NCI-H1048 (cell line): Measurements from ENCODE around the gene CPB2.

ENCODE experiments used
- DNase-seq: peaks from one replicate; lab custom pipeline; 2025; lab: John Stamatoyannopoulos, UW

Gene CPB2

DNA sequence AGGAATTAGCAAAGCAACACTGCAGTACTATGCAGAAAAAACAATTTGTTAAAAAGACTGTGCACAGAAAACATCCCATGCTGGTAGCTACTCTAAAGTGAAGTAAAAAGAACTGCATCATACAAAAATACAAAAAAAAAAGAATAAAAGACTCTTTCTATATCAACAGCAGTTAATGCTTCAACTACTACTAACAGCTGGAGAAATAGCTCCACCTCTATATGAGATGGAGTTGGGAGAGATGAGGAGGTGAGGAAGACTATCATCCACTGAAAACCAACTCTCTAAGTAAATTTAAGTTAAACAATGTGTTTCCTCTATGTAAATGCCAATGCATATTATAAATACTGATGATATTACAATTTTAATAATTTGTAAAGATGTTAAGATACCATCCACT lies 54.1 kb downstream of the CPB2 start:
- no peak for DNase-seq

DNA sequence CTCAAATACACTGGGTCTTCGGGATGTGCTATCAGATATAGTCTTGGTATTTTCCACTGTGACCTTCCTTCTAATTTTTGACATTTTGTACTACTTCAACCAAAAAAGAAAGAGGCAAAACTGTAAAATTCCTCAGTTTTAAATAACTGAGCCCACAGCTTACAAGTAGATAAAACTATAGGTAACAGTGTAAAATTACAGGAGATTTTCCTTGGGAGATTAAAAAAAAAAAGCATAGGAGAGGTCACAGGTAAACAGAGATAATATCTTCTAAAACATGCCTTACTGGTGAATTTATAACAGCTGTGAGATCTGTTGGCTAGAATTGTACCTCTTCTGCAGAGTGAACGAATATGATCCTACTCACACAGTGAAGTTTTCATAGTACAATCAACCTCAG lies 59.4 kb downstream of the CPB2 start:
- no peak for DNase-seq

DNA sequence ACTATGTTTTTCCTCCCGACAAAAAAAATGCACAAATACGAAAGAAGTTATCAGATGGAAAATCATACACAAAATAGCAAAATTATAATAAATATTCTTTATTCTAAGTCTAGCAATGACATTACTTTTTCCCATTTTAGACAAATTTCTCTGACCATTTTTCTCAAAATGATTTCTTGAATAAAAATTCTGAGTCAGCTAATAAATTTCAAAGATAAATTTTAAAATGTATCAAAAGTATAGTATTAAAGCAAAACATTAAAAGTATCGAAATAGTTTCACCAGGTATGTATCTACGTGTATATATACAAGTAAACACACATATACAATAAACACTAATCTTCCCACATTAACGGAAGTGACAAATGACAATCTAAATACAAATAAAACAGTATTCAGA lies 61.2 kb downstream of the CPB2 start:
- no peak for DNase-seq

DNA sequence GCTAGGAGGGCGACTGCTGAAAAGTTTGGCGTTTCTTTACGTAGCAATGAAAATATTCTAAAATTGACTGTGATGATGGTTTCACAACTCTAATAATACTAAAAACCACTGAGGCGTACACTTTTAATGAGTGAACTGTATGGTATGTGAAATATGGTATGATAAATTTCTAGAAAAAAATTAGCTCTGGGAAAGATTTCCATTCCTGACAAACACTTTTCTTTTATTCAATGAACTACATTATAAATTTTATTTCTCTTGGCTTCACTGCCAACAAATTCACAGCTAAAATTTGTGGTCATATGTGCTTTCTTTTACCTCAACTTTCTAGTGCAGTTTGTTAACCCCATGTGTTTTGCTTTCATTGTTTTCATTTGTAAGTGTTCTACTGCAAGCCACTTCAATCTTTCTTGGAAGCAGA lies 63.4 kb downstream of the CPB2 start:
- DNase-seq, result no peak

DNA sequence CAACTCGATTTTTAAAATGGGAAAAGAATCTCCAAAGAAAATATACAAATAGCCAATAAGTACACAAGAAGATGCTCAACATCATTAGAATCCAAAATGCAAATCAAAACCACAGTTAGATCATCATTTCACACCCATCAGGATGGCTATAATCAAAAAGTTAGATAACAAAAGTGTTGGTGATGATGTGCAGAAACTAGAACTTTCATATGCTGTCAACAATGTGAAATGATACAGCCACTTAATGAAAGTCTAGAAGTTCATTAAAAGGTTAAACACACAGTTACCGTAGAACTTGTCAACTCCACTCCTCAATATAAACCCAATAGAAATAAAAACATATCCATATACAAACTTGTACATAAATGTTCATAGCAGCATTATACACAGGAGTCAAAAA lies 64.1 kb downstream of the CPB2 start:
- no peak for DNase-seq

DNA sequence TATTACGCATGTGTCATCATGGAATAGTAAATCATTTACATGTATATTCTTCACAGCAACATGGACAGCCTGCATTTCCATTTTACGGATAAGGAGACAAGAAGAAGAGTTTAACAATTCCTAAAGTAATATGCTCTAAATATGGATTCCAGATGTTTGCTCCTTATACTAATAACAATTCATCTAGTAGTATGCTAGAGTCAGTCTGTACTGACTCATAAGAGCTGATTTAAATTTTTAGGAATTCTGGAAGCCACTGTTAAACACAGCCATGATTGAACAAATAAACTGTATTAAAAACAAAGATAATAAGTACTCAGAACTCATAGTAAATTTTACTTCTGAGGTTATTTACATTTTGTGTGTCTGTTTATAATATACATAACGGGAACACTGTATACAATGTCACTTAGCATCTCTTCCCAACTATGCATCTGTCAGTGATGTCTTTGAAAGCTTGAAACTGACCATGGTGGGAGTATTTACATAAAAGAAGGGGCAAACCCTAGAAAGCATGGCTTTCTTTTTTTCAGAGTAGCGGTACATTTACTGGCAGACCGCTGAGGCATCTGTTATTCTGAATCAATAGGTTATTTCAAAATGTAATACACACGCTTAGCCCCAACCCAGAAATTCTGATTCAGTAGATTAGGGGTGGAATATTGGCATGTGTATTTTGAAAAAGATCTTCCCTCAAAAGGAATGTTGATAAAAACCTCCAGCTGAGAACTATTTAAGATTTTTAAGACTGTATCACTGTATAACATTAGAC lies 65.2 kb downstream of the CPB2 start:
- no peak for DNase-seq

DNA sequence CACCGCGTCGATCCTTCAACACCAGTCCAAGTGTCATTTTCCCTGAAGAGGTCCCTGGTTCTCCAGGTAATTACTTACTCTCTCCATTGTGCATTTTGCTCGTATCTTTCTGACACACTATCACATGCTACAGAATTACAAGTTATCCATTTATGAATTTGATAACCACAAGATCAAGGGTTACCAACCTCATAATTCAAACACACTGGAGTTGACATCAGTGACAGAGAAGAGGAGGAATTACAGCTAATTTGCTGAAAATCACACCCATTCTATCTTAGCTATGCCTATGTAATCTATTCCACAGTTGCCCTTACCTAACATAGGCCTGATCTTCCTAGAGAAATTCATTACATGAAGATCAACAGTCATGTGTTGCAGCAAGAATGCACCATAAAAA lies 66.5 kb downstream of the CPB2 start:
- no peak for DNase-seq

DNA sequence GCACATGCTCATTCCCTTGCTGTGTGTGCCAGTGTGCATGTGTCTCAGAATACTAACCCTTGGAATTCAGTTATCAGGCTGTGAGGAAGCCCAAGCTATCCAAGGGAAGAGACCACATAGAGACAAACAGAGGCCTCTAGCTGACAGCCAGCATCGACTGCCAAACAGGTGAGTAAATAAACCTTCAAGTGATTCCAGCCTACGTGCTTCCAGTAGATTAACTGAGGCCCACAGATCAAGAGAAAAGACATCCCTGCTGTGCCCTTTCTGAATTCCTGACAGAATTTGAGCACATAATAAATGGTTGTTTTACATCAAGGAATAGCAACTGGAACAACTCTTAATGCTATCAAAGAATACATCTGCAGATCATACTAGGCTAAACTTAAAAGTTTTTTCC lies 69.8 kb downstream of the CPB2 start:
- no peak for DNase-seq

DNA sequence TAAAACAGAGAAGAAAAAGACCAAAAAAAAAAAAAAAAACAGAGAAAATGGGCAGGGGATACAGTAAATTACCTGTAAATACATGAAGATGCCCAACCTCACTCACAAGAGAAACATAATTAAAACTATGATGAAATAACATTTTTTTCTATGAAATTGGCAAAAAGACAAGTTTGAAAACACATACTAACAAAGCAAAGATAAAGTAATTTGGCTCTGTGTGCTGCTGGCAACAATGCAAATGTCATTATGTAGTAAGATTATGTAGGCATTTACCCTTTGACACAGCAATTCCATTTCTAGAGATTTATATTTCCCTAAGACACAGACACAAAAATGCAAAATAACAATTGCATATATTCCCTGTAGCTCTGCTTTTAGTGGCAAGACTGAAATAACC lies 72.5 kb downstream of the CPB2 start:
- no peak for DNase-seq

DNA sequence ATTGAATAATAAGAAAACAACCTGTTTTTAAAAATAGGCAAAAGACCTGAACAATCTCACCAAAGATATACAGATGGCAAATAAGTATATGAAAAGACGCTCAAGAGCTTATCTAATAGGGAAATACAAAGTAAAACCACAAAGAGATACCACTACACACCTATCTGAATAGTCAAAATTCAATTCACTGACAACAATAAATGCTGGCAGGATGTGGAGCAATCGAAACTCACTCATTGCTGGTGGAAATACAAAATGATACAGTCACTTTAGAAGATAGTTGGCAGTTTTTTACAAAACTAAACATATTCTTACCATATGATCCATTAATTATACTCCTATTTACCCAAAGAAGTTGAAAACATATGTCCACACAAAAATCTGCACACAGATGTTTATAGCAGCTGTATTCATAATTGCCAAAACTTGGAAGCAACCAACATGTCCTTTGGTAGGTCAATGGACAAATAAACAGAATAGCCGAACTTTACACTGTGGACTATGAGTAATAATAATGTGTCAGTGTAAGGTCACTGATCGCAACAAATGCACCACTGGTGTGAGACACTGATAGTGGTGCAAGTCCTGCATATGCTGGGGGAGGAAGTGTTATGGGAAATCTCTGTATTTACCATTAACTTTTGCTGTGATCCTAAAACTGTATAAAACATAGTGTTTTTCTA lies 73.1 kb downstream of the CPB2 start:
- no peak for DNase-seq

DNA sequence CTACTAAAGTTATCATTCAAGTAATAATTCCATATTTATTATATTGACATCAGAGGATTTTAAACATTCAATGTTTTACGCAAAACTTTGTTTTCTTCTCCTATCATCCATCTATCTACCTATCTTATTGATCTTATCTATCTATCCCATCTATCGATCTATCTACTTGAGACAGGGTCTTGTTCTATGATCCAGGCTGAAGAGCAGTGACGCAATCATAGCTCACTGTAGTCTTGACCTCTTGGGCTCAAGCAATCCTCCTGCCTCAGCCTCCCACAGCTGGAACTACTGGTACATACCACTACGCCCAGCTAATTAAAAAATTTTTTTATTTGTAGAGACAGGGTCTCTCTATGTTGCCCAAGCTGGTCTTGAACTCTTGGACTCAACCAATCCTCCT lies 79.7 kb downstream of the CPB2 start:
- DNase-seq, result no peak

DNA sequence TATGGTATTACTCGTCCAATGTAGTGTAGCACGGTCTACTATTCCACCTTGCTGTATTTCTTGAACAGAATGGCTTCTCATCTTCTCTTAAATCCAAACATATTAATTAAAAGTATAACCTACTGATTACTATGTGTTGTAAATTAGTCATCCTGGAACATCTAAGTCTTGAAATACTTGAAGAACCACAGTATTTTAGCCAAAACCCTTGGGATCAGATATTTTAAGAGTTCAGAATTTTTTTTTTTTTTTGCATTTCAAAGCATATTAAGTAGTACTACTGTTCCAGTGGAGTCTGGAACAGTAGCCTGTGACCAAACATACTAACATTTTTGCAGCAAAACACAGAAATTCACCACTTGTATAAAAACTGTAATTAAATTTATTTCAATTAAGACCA lies 82.4 kb downstream of the CPB2 start:
- no peak for DNase-seq

DNA sequence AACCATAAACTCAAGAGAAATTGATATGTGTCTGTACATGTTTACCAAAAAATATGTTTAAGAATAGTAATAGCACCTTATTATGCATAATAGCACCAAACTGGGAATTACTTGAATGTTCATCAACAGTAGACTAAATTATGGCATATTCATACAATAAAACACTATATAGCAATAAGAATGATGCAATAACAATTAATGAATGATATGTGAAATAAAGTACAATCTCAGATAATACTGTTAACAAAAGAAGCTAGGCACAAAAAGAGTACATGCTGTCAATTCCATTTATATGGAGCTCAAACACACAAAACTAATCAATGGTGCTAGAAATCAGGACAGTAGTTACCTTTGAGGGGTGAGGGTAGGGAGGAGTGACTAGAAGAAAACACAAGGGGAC lies 88.6 kb downstream of the CPB2 start:
- no peak for DNase-seq

DNA sequence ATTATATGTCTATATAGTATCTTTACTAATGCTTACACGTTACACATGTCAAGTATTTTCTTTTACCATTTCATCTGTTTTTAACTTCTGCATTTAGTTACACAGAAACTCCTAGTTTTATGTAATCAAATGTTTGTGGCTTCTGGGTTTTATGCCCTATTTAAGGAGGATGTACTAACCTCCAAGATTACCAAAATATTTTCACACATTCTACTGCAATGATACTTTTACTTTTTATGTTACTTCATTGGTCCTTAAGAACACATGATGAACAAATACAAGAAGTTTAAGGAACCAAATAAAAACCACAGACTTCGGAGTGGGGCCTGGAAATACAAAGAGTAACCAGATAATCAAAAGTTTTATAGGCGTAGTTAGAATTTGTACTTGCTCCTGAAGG lies 89.5 kb downstream of the CPB2 start:
- DNase-seq, result no peak

DNA sequence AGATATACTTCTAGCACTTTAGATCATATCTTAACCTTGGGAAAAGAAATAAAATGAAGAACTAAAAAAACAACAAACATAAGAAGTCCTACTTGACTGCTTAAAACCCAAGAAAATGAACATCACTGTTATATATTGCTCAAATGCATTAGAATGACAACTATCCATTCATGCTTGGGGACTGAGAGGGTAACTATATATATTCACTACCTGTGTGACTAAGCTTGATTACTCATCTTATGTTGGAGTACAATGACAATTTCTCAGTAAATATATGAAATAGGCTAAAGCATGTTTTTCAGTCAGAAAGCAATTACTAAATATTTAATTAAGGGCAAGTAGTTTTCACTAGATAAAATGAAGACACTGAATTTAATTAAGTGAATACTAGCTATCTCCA lies 92.4 kb downstream of the CPB2 start:
- DNase-seq, result no peak

DNA sequence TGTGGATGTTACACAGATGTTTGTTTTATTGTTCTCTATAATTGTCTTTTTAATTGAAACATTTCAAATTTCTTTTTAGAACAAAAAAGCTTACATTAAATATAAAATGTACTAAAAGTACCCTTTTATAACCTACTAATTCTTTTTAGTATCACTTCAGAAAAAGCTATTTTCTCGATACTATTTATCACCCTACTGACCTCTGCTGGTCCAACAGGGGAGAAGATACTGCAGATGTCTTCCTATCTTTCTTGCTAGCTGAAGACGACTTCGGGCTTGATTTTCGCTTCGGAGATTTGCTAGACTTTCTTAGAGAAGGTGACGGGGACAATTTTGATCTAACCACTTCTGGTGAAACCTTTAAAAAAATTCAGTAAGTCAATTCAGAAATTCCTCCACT lies 94.7 kb downstream of the CPB2 start:
- no peak for DNase-seq

DNA sequence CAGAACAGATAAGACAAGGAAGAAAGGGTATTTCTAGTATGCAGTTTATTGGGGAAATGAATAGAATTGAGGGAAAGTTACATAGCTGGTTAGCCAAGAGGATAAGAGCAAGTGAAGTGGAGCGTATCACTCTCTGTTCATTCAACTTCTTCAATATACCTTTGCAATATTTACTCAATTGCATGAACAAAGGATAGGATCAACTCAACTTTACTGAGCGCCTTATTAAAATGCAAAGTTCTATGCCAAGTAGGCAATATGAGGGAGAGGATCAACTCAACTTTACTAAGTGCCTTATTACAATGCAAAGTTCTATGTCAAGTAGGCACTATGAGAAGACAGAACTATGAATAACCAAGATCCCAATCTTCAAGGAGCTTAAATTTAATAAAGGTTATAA lies 96.2 kb downstream of the CPB2 start:
- DNase-seq, result no peak

DNA sequence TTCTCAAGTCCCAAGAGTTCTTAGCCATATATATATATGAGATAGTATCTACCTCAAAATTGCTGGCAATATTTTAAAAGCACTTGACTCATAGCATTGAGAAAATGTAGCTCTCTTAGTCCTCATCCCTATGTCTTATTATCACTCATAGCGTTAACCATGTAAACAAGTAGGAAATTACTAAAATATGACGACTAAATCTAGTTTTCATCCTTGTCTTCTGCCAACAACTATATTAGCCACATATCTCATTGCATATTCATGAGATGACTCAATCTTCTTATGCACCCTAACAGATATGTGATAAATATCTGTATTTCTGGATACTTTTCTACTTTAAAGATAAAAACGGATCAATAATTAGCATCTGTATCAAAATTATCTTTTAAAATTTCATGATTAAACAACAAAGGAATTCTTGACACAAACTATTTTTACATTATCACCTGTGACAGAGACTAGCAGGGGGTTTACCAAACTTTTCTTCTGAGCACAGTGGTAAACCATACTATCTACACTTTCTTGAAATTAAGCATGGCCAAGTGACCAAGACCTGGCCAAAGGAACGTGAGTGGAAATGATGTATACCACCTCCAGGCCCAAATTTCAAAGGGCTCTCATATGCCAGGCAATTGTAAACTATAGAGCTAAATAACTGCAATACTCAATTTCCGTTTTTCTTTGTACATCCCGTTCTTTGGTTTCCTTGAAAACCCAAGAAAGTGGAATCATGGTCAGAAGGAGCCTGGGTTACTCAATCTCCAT lies 98.0 kb downstream of the CPB2 start:
- DNase-seq, result no peak

DNA sequence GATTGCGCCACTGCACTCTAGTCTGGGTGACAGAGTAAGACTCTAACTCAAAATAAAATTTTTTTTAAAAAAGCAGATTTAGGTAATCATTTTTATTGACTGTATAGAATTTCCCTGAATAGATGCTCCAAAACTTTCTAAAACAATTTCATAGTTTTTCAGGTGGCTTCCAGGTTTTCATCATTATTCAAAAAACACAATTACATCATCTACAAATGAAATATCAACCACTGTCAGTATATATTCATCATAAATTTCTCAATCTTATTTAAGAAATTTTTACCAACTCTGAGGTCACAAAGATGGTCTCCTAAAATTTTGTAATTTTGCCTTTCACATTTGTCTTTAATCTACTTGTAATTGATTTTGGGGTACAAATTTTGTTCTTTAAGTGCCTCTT lies 100.3 kb downstream of the CPB2 start:
- DNase-seq, result no peak
